ENCODE results near the gene RHBDL2.
"Not testable (repeated sequence)": the region's sequence is repeated elsewhere in the genome, so short reads cannot be mapped to it uniquely, and the experiment has no call there.

The RHBDL2 gene

GRCh38 chr1:38873027-38873969 is 68.3 kb downstream of the RHBDL2 start, which contains the start of gene MYCBP:
MYCBP (minus strand) TSS chr1:38873348; CDS start chr1:38873305, 43 bp downstream.
- DNase-seq, result peak; percentile 98

GRCh38 chr1:38872401-38873026 is 69.1 kb downstream of the RHBDL2 start:
- DNase-seq, result peak; percentile 22

GRCh38 chr1:38870996-38871395 is 70.6 kb downstream of the RHBDL2 start:
- DNase-seq, result no peak

GRCh38 chr1:38867208-38867607 is 74.4 kb downstream of the RHBDL2 start:
- no peak for DNase-seq

- DNase-seq, result no peak
Observed at GRCh38 chr1:38865112-38865715, 76.4 kb downstream of the RHBDL2 start.

GRCh38 chr1:38860454-38860795 is 81.2 kb downstream of the RHBDL2 start:
- DNase-seq, result no peak

- peak; percentile 97 for DNase-seq
Observed at GRCh38 chr1:38859561-38860453, 81.8 kb downstream of the RHBDL2 start, which contains the start of gene RRAGC. RRAGC (minus strand) TSS chr1:38859772; CDS start chr1:38859646, 126 bp downstream.

GRCh38 chr1:38858833-38859560 is 82.6 kb downstream of the RHBDL2 start:
- DNase-seq, result peak; percentile 64

- DNase-seq, result no peak
Observed at GRCh38 chr1:38852780-38853179, 88.8 kb downstream of the RHBDL2 start.

- no peak for DNase-seq
Observed at GRCh38 chr1:38848071-38848470, 93.6 kb downstream of the RHBDL2 start.

- DNase-seq, result no peak
Observed at GRCh38 chr1:38846210-38846609, 95.4 kb downstream of the RHBDL2 start.

- not testable (repeated sequence) for DNase-seq
Observed at GRCh38 chr1:38845088-38845487, 96.5 kb downstream of the RHBDL2 start.

GRCh38 chr1:38840281-38840680 is 101.3 kb downstream of the RHBDL2 start:
- DNase-seq, result no peak

- no peak for DNase-seq
Observed at GRCh38 chr1:38839363-38839762, 102.3 kb downstream of the RHBDL2 start.

- DNase-seq, result not testable (repeated sequence)
Observed at GRCh38 chr1:38836316-38836715, 105.3 kb downstream of the RHBDL2 start.

Measured in CD4-positive, alpha-beta T cell treated with Interleukin-15 for 1 hour (primary cell).